Ishikawa (cell line): Measurements from ENCODE around the gene FAM210A.

Experiments used
- CEBPB ChIP-seq: IDR thresholded peaks from 2 replicates; pipeline ENCODE4 v1.6.1; 2012
- CREB1 ChIP-seq: IDR thresholded peaks from 2 replicates; pipeline ENCODE4 v1.6.1; 2012; ENCODE audit warnings: low read depth
- EGR1 ChIP-seq: IDR thresholded peaks from 2 replicates; pipeline ENCODE4 v1.6.1; 2012
- EP300 ChIP-seq: IDR thresholded peaks from 2 replicates; pipeline ENCODE4 v1.6.1; 2012; ENCODE audit warnings: borderline replicate concordance
- FOXM1 ChIP-seq: IDR thresholded peaks from 2 replicates; pipeline ENCODE4 v1.6.1; 2012; ENCODE audit warnings: low read depth, borderline replicate concordance
- MAX ChIP-seq: IDR thresholded peaks from 2 replicates; pipeline ENCODE4 v1.6.1; 2012
- NFIC ChIP-seq: IDR thresholded peaks from 2 replicates; pipeline ENCODE4 v1.6.1; 2012
- RAD21 ChIP-seq: IDR thresholded peaks from 2 replicates; pipeline ENCODE4 v1.6.1; 2012; ENCODE audit warnings: low read depth
- TAF1 ChIP-seq: IDR thresholded peaks from 2 replicates; pipeline ENCODE4 v1.6.1; 2012; ENCODE audit warnings: low read depth, mild to moderate bottlenecking
- TCF12 ChIP-seq: IDR thresholded peaks from 2 replicates; pipeline ENCODE4 v1.6.1; 2012; ENCODE audit warnings: low read depth
- TEAD4 ChIP-seq: IDR thresholded peaks from 2 replicates; pipeline ENCODE4 v1.6.1; 2012
- YY1 ChIP-seq: IDR thresholded peaks from 2 replicates; pipeline ENCODE4 v1.6.1; 2012; ENCODE audit warnings: low read depth
- ZBTB7A ChIP-seq: IDR thresholded peaks from 2 replicates; pipeline ENCODE4 v1.6.1; 2012; ENCODE audit warnings: low read depth
- TF ChIP-seq, protein P1 (sequence below): IDR thresholded peaks from 2 replicates; pipeline ENCODE4 v1.6.1; 2012; ENCODE audit warnings: low read depth, mild to moderate bottlenecking
- TF ChIP-seq, protein P2 (sequence below): IDR thresholded peaks from 2 replicates; pipeline ENCODE4 v1.6.1; 2012

FAM210A gene

DNA sequence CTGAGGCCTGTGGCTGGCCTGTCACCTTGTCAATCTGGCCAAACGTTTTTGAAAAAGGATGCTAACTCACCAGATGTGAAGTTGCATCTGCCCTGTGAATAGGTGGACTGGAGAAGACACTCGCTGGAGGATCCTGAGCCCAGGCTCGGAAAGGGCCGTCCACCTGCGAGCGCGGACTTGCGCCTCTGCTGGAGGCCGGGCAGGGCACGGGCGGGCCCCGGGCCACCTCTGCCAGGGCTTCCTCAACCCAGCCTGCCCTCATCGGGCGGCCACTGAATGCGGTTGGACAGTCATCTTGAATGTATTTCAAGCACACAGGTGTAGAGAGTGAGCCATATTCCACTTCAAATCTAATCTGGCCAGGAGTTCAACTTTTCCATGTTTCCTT, 83.9 kb downstream of the FAM210A start:
- TF ChIP-seq NFIC (no peak), CEBPB (no peak), EP300 (no peak), YY1 (no peak), ZBTB7A (no peak), TEAD4 (no peak), MAX (no peak), TAF1 (no peak)

GRCh38 chr18:13641551-13642439, 84.6 kb downstream of the FAM210A start:
- TF ChIP-seq CREB1 (no peak), FOXM1 (no peak), TEAD4 (no peak), EGR1 (no peak), MAX (no peak), EP300 (no peak), NFIC (no peak), RAD21 (no peak), YY1 (no peak), TCF12 (no peak), TAF1 (no peak), CEBPB (no peak), ZBTB7A (no peak)
- TF ChIP-seq, protein P1, sequence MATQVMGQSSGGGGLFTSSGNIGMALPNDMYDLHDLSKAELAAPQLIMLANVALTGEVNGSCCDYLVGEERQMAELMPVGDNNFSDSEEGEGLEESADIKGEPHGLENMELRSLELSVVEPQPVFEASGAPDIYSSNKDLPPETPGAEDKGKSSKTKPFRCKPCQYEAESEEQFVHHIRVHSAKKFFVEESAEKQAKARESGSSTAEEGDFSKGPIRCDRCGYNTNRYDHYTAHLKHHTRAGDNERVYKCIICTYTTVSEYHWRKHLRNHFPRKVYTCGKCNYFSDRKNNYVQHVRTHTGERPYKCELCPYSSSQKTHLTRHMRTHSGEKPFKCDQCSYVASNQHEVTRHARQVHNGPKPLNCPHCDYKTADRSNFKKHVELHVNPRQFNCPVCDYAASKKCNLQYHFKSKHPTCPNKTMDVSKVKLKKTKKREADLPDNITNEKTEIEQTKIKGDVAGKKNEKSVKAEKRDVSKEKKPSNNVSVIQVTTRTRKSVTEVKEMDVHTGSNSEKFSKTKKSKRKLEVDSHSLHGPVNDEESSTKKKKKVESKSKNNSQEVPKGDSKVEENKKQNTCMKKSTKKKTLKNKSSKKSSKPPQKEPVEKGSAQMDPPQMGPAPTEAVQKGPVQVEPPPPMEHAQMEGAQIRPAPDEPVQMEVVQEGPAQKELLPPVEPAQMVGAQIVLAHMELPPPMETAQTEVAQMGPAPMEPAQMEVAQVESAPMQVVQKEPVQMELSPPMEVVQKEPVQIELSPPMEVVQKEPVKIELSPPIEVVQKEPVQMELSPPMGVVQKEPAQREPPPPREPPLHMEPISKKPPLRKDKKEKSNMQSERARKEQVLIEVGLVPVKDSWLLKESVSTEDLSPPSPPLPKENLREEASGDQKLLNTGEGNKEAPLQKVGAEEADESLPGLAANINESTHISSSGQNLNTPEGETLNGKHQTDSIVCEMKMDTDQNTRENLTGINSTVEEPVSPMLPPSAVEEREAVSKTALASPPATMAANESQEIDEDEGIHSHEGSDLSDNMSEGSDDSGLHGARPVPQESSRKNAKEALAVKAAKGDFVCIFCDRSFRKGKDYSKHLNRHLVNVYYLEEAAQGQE, result no peak

GRCh38 chr18:13640266-13640860, 86.0 kb downstream of the FAM210A start:
- TF ChIP-seq EP300, result no peak
- TF ChIP-seq CREB1, result no peak

DNA sequence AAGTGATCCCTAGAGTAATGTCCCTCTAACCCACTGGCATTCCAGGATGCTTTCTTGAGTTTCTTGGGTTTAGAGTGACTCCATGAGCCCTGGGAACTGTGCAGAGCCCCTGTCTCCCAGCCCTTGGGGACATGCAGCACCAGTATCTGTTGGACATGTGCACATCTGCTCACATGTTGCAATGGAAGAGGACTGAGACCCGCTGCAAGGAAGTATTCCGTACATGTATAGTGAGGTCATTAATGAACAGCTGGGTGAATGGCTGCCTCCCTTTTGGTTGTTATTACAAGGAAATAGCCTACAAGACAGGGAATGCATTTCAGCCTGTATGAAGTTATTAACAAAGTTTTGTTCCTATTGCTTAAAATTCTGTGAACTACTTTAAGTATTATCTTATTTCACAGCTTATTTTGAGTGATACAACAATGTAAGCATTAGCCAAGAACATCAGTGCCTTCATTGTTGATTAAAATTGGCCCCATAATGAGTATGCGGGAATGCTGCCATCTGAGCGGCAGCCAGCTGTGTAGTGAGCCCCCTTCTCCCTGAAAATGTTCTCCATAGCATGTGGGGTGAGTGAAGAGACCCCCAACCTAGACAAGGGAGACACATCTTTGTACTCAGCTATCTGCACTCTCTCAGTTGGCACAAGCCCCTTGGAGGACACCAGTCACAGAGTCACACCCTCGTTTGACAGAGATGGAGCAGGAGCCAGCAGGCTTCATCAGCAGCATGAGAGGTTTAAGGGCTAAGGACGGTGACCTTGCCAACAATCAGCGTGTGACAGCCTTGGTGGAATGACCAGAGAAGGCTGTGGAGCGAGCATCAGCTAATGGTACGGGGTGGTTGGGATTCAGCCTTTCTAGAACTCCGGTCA, 87.4 kb downstream of the FAM210A start:
- TF ChIP-seq MAX (no peak), EGR1 (no peak), EP300 (no peak), TEAD4 (no peak), CREB1 (no peak), TCF12 (no peak), YY1 (no peak), CEBPB (no peak), FOXM1 (no peak), RAD21 (no peak), NFIC (no peak), TAF1 (no peak), ZBTB7A (no peak)
- TF ChIP-seq, protein P1, result no peak
- TF ChIP-seq, protein P2, sequence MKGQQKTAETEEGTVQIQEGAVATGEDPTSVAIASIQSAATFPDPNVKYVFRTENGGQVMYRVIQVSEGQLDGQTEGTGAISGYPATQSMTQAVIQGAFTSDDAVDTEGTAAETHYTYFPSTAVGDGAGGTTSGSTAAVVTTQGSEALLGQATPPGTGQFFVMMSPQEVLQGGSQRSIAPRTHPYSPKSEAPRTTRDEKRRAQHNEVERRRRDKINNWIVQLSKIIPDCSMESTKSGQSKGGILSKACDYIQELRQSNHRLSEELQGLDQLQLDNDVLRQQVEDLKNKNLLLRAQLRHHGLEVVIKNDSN, result no peak

DNA sequence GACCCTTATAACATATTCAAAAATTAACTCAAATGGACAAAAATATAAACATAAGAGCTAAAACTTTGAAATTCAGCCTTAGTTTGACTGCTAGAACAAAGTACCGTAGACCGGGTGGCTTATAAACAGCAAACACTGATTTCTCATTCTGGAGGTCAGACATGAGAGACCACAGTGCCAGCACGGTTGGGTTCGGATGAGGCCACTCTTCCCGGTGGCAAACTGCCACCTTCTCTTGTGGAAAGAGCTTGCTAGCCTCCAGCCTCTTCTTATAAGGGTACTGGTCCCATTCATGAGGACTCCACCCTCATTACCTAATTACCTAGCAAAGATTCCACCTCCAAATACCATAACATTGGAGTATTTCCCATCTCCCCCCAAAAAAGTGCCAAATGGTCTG, 91.3 kb downstream of the FAM210A start:
- no peak for TF ChIP-seq MAX
- TF ChIP-seq ZBTB7A, result no peak
- TF ChIP-seq CEBPB, result no peak
- TF ChIP-seq RAD21, result no peak
- TF ChIP-seq, protein P1, result no peak
- TF ChIP-seq EGR1, result no peak
- no peak for TF ChIP-seq TAF1
- TF ChIP-seq FOXM1, result no peak
- TF ChIP-seq, protein P2, result no peak
- TF ChIP-seq YY1, result no peak
- no peak for TF ChIP-seq TCF12
- no peak for TF ChIP-seq TEAD4
- no peak for TF ChIP-seq EP300
- no peak for TF ChIP-seq CREB1
- TF ChIP-seq NFIC, result no peak
